ENCODE results near the gene ZNF546.

- TF ChIP-seq CTCF (conservative IDR thresholded peaks at IDR 0.05), result no peak
- no peak for TF ChIP-seq EZH2 (IDR thresholded peaks at IDR 0.05; ENCODE audit: low read depth)
These were observed 9.7 kb upstream of the ZNF546 start for GRCh38 chr19:39987167-39987566.
